HFF-Myc (cell line): ENCODE data around the gene PARP12.

Experiments
- DNase-seq: peaks from one replicate; pipeline ENCODE4 v3.0.0-alpha.2; 2011; ENCODE audit warnings: low read depth; ENCODE audit errors: extremely low read depth
- H3K4me3 ChIP-seq: replicated peaks from 2 replicates; pipeline ENCODE4 v1.5.1; 2011; ENCODE audit warnings: low read depth, mild to moderate bottlenecking, control low read depth, low read length
- CTCF ChIP-seq: IDR thresholded peaks from 2 replicates; pipeline ENCODE4 v1.5.1; 2012; ENCODE audit warnings: mild to moderate bottlenecking, low read depth, low read length, control low read depth; ENCODE audit errors: missing control alignments

The PARP12 gene

GRCh38 chr7:140053812-140054539 lies 8.8 kb downstream of the PARP12 start:
- TF ChIP-seq CTCF: no peak
- DNase-seq: no peak

GRCh38 chr7:140051820-140052219 lies 10.9 kb downstream of the PARP12 start:
- no peak for TF ChIP-seq CTCF
- DNase-seq: no peak
- no peak overlapping the region for H3K4me3 ChIP-seq

More at GRCh38 chr7:140053812-140054539, 8.8 kb downstream of the PARP12 start:
- H3K4me3 ChIP-seq: no peak overlapping the region

GRCh38 chr7:140050100-140050499 lies 12.7 kb downstream of the PARP12 start:
- no peak for DNase-seq
- TF ChIP-seq CTCF: no peak
- no peak overlapping the region for H3K4me3 ChIP-seq

- no peak overlapping the region for H3K4me3 ChIP-seq
- no peak for TF ChIP-seq CTCF
- no peak for DNase-seq
Measured at GRCh38 chr7:140049339-140050024, 13.3 kb downstream of the PARP12 start.

- no peak for TF ChIP-seq CTCF
- H3K4me3 ChIP-seq: no peak overlapping the region
- DNase-seq: no peak
Measured at GRCh38 chr7:140048989-140049338, 13.8 kb downstream of the PARP12 start.

GRCh38 chr7:140048138-140048537 lies 14.6 kb downstream of the PARP12 start:
- no peak overlapping the region for H3K4me3 ChIP-seq
- TF ChIP-seq CTCF: no peak
- DNase-seq: no peak

- TF ChIP-seq CTCF: no peak
- DNase-seq: no peak
- H3K4me3 ChIP-seq: no peak overlapping the region
Measured at GRCh38 chr7:140047197-140047596, 15.6 kb downstream of the PARP12 start.
